Hepatocyte (in vitro differentiated cells): ENCODE measurements around the gene HIC2. TPM values are rescaled to one million over a fixed set of nuclear protein-coding genes. Genes with fewer than 3 reads are reported as not detected.
"Not testable (repeated sequence)": the region's sequence is repeated elsewhere in the genome, so short reads cannot be mapped to it uniquely, and the experiment has no call there.

Experiments
- DNase-seq: peaks from one replicate; pipeline ENCODE4 v3.0.0-alpha.2; 2016; ENCODE audit warnings: low spot score
- H2AFZ ChIP-seq: fragments of 200-600 bp; sonication (generic); 2 replicates; pipeline ENCODE4 v1.6.0; 2016; ENCODE audit warnings: antibody characterized with exemption, mild to moderate bottlenecking
- H3K27ac ChIP-seq: fragments of 200-600 bp; sonication (generic); 2 replicates; pipeline ENCODE4 v1.5.1; 2016; ENCODE audit warnings: mild to moderate bottlenecking
- H3K27me3 ChIP-seq: fragments of 200-600 bp; sonication (generic); 2 replicates; pipeline ENCODE4 v1.6.1; 2016
- H3K36me3 ChIP-seq: fragments of 200-600 bp; sonication (generic); replicated peaks from 2 replicates; pipeline ENCODE4 v1.5.1; 2016; ENCODE audit warnings: low read depth; ENCODE audit not compliant: insufficient read depth
- H3K4me1 ChIP-seq: fragments of 200-600 bp; sonication (generic); 2 replicates; pipeline ENCODE4 v1.5.1; 2016; ENCODE audit warnings: mild to moderate bottlenecking, moderate library complexity; ENCODE audit not compliant: insufficient read depth
- H3K4me2 ChIP-seq: fragments of 200-600 bp; sonication (generic); 2 replicates; pipeline ENCODE4 v1.6.0; 2016
- H3K4me3 ChIP-seq: fragments of 200-600 bp; sonication (generic); 2 replicates; pipeline ENCODE4 v1.5.1; 2016; ENCODE audit warnings: mild to moderate bottlenecking
- H3K79me2 ChIP-seq: fragments of 200-600 bp; sonication (generic); 2 replicates; pipeline ENCODE4 v1.6.0; 2017; ENCODE audit warnings: mild to moderate bottlenecking
- H3K9me2 ChIP-seq: fragments of 200-600 bp; sonication (generic); replicated peaks from 2 replicates; pipeline ENCODE4 v1.6.0; 2017; ENCODE audit warnings: mild to moderate bottlenecking; ENCODE audit not compliant: insufficient read depth
- H3K9me3 ChIP-seq: fragments of 200-600 bp; sonication (generic); 2 replicates; pipeline ENCODE4 v1.5.1; 2016; ENCODE audit warnings: low read depth, mild to moderate bottlenecking
- H4K20me1 ChIP-seq: fragments of 200-600 bp; sonication (generic); 2 replicates; pipeline ENCODE4 v1.6.0; 2016; ENCODE audit warnings: mild to moderate bottlenecking; ENCODE audit not compliant: insufficient read depth, poor library complexity, severe bottlenecking
- EZH2 ChIP-seq: fragments of 200-600 bp; sonication (generic); IDR thresholded peaks from 2 replicates; pipeline ENCODE4 v1.6.1; 2016; ENCODE audit warnings: antibody characterized with exemption, mild to moderate bottlenecking, borderline replicate concordance
- EZH2phosphoT487 ChIP-seq: fragments of 200-600 bp; sonication (generic); IDR thresholded peaks from one replicate; pipeline ENCODE4 v1.6.1; 2018; ENCODE audit warnings: antibody characterized with exemption, mild to moderate bottlenecking, low read depth, moderate library complexity; ENCODE audit not compliant: unreplicated experiment, severe bottlenecking
- WGBS: methylation state at CpG from one replicate; pipeline ENCODE4 v1.1.6; 2016; ENCODE audit warnings: low lambda C conversion rate; ENCODE audit errors: missing lambda C conversion rate; 5-methylcytosine and 5-hydroxymethylcytosine counted together
- polyA plus RNA-seq: library from polyadenylated mRNA; unstranded; fragments of >200 nt; fragmentation: Nextera tagmentation; extraction: Ambion mirVana; gene quantifications from 2 replicates; pipeline ENCODE4 v1.2.1, GENCODE V29; 2016
- total RNA-seq: library from RNA; depleted of rRNA; stranded (reverse); fragments of >200 nt; gene quantifications from 2 replicates; pipeline ENCODE4 v1.2.3, GENCODE V29; 2014
- TF ChIP-seq, protein P1 (sequence below): fragments of 200-600 bp; sonication (generic); IDR thresholded peaks from 2 replicates; pipeline ENCODE4 v1.5.1; 2016; ENCODE audit warnings: antibody characterized with exemption, mild to moderate bottlenecking; ENCODE audit not compliant: poor library complexity

Gene HIC2
- total and polyA plus RNA-seq, 2 experiments from 2014 or later, result 11.4 to 21.2 TPM

DNA sequence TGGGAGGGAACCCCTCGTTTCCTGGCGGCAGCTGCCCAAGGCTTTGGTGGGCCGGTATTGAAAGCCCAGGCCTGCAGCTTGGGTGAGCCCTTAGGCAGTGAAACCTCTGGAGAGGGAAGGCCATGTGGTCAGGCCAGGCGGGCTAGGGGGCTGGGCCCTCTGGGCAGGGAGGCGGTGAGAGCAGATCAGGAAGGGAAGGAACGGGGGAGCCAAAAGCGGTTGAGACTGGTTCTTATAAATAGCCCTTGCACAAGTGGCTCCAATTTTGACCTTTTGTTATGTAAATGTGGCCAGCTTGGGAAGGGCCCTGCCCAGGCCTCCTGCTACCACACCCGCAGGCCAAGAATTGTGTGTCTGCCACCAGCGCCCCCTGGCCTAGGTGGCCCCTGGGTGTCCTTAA lies 25.0 kb downstream of the HIC2 start:
- no CpG with 5 or more reads among the region's 9 CpGs for WGBS
- H3K27ac ChIP-seq, result not testable (repeated sequence)

DNA sequence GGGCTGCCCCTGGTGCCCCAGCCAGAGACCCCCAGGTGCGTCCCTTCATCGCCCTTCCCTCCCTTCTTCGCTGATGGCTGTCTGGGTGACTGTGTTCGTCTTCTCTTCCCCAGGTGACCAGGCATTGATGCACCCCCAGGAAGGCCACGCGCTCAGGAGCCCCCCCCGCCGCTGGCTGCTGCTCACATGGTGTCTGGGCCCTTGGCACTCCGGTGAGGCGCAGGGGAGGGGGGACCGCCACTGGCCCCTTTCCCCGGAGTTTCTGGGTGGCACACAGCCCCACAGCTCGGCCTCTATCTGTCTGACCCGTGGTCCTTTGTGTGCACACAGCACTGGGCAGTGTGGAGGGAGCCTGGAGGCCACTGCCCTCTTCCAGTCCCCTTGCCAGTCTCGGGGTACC lies 25.5 kb downstream of the HIC2 start:
- Histone ChIP-seq H4K20me1 (peaks cover 30% of the 10 kb centered on the region), H3K79me2 (peaks cover 32% of the 10 kb centered on the region)
- not testable (repeated sequence) for H3K27ac ChIP-seq, DNase-seq, H3K4me1 ChIP-seq, H3K36me3 ChIP-seq, H2AFZ ChIP-seq, H3K9me3 ChIP-seq, H3K4me3 ChIP-seq, H3K27me3 ChIP-seq, H3K9me2 ChIP-seq, H3K4me2 ChIP-seq
- WGBS, result 100% methylated on average over 1 of the region's 15 CpGs

More for the DNA sequence above, 25.0 kb downstream of the HIC2 start:
- Histone ChIP-seq H4K20me1 (peaks cover 26% of the 10 kb centered on the region), H3K79me2 (peaks cover 27% of the 10 kb centered on the region)
- not testable (repeated sequence) for H3K4me3 ChIP-seq, H3K9me2 ChIP-seq, H3K4me1 ChIP-seq, H3K36me3 ChIP-seq, H3K4me2 ChIP-seq, DNase-seq, H3K9me3 ChIP-seq, H3K27me3 ChIP-seq, H2AFZ ChIP-seq

DNA sequence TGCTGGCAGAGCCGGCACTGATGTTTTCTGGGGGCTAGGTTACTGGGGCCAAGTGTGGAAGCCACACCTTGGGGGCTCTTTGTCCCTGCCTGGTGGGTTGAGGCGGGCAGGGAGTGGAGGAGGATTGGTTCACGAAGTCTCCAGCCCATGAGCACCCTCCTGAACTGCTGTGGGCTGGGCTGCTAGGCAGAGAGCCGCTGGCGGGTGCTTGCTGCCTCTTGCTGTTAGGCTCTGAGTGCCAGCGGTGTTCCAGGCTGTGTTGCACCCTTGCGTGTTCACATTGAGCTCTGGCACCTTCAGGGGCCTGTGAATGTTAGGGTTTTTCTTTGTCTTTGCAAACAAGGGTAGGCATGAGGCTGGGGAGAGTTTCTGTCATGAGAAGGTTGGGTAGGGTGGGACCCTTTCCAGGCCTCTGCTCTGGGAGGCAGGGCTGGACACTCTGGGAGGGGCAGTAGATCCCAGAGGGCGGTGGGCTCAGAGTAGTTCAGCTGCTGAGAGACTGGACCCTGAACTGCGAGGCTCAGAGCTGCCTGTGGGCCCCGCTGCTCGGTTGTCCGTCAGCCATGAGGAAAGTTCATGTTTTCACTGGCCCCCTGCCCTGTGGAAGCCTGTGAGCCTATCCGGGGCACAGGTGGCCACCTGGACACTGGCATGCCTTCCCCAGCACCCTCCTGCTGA lies 26.0 kb downstream of the HIC2 start:
- peaks cover 33% of the 10 kb centered on the region for H3K79me2 ChIP-seq
- no peak for DNase-seq
- no peak overlapping the region for H3K27ac ChIP-seq
- H3K27me3 ChIP-seq, result no peaks in the 10 kb centered on the region
- H3K9me2 ChIP-seq, result no peaks in the 10 kb centered on the region
- H3K9me3 ChIP-seq, result no peaks in the 10 kb centered on the region
- TF ChIP-seq EZH2phosphoT487, result no peak
- TF ChIP-seq EZH2, result no peak
- TF ChIP-seq, protein P1, sequence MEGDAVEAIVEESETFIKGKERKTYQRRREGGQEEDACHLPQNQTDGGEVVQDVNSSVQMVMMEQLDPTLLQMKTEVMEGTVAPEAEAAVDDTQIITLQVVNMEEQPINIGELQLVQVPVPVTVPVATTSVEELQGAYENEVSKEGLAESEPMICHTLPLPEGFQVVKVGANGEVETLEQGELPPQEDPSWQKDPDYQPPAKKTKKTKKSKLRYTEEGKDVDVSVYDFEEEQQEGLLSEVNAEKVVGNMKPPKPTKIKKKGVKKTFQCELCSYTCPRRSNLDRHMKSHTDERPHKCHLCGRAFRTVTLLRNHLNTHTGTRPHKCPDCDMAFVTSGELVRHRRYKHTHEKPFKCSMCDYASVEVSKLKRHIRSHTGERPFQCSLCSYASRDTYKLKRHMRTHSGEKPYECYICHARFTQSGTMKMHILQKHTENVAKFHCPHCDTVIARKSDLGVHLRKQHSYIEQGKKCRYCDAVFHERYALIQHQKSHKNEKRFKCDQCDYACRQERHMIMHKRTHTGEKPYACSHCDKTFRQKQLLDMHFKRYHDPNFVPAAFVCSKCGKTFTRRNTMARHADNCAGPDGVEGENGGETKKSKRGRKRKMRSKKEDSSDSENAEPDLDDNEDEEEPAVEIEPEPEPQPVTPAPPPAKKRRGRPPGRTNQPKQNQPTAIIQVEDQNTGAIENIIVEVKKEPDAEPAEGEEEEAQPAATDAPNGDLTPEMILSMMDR, result no peak
- peaks cover 35% of the 10 kb centered on the region for H4K20me1 ChIP-seq
- no peak overlapping the region for H3K4me3 ChIP-seq
- no peak overlapping the region for H3K4me2 ChIP-seq
- no peak overlapping the region for H2AFZ ChIP-seq
- 95% methylated on average over 13 of the region's 13 CpGs for WGBS
- H3K4me1 ChIP-seq, result no peaks in the 10 kb centered on the region
- no peaks in the 10 kb centered on the region for H3K36me3 ChIP-seq

DNA sequence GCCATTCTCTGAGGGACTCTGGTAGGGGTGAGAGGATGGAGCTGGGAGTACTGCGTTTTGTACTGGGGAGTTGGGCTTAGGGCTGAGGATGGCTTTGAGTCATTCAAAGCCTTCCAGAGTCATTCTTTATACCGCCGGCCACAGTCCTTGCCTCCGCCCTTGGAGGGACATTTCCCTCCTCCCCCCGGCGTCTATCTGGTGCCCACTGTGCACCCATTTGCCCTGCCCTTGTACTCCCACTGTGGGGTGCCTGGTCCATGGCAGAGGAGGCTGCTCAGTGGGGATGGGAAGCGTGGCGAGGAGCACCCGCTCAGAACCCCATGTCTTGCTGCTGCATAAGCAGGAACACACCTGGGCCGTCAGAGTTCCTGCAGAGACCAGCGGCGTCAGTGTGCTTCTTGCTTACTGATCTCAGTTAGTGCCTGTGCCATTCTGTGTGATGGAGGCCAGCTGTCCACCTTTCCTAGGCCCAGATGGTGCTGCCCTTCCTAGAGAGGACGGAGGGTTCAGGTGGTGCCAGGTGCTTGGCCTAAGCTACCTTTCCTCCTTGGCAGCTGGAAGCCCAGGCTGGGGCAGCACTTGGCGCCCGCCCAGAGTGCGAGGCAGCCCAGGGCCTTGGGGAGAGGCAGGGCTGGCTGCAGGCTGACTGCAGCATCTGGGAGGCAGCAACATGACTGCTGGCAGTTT lies 26.7 kb downstream of the HIC2 start:
- Histone ChIP-seq H3K27me3 (no peaks in the 10 kb centered on the region), H3K4me2 (no peak overlapping the region), H3K27ac (no peak overlapping the region), H3K9me3 (no peaks in the 10 kb centered on the region), H3K36me3 (no peaks in the 10 kb centered on the region), H3K4me1 (no peaks in the 10 kb centered on the region), H4K20me1 (peaks cover 36% of the 10 kb centered on the region), H3K9me2 (no peaks in the 10 kb centered on the region), H3K4me3 (no peak overlapping the region), H2AFZ (no peak overlapping the region), H3K79me2 (peaks cover 39% of the 10 kb centered on the region)
- TF ChIP-seq, protein P1, result no peak
- TF ChIP-seq EZH2, result no peak
- TF ChIP-seq EZH2phosphoT487, result no peak
- DNase-seq, result no peak
- WGBS, result 88% methylated on average over 16 of the region's 16 CpGs
